ENCODE data around the gene AKR7A2.
"Not testable (repeated sequence)": the region's sequence is repeated elsewhere in the genome, so short reads cannot be mapped to it uniquely, and the experiment has no call there.

Gene AKR7A2

DNA sequence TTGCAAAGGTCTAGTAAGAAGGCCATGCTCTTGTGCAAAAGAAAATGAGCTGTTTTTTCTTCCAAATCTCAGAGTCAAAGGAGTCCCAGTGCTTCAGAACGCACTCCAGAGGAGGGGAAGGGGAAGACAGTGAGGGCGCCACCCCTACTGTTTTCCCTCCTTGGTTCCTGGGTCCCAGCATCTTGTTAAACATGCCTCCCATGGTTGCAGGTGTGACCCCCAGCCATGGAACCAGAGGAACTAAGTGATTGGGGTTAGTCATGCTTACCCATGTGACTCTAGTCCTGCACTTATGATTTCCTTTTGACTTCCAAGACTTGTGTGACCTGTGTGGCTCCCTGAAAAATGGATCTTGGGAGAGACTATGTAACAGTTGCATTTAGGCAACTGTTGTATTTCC, 17.3 kb downstream of the AKR7A2 start:
- no peak for TF ChIP-seq CTCF (conservative IDR thresholded peaks at IDR 0.05; ENCODE audit: control insufficient read depth, insufficient read depth, low read depth, low read length)
- no peak overlapping the region for H3K4me3 ChIP-seq (ENCODE audit: control insufficient read depth, low read depth, low read length)
- no peak for DNase-seq (ENCODE audit: low read depth)

DNA sequence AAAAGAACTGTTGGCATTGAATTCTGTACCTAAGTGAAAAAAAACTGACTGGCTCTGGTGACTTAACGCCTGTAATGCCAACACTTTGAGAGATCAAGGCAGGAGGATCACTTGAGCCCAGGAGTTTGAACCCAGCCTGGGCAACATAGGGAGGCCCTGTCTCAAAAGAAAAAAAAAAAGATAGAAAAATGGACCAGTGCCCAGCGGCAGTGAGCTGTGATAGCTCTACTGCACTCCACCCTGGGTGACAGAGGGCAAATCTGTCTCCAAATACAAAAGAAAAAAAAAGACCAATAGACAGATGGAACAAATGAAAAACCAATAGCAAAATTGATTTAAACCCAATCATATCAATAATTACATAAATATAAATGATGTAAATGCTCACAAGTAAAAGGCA, 22.7 kb downstream of the AKR7A2 start:
- no peak for TF ChIP-seq CTCF (conservative IDR thresholded peaks at IDR 0.05; ENCODE audit: control insufficient read depth, insufficient read depth, low read depth, low read length)
- no peak overlapping the region for H3K4me3 ChIP-seq (ENCODE audit: control insufficient read depth, low read depth, low read length)
- no peak for DNase-seq (ENCODE audit: low read depth)

GRCh38 chr1:19288324-19289241, 23.4 kb downstream of the AKR7A2 start, which contains the start of gene AKR7A3:
AKR7A3 (minus strand) TSS chr1:19288770; CDS start chr1:19288709, 61 bp downstream.
- H3K4me3 ChIP-seq (ENCODE audit: control insufficient read depth, low read depth, low read length) = peak within 1 kb of the TSS; percentile 37
- peak; percentile 9 for DNase-seq (ENCODE audit: low read depth)

DNA sequence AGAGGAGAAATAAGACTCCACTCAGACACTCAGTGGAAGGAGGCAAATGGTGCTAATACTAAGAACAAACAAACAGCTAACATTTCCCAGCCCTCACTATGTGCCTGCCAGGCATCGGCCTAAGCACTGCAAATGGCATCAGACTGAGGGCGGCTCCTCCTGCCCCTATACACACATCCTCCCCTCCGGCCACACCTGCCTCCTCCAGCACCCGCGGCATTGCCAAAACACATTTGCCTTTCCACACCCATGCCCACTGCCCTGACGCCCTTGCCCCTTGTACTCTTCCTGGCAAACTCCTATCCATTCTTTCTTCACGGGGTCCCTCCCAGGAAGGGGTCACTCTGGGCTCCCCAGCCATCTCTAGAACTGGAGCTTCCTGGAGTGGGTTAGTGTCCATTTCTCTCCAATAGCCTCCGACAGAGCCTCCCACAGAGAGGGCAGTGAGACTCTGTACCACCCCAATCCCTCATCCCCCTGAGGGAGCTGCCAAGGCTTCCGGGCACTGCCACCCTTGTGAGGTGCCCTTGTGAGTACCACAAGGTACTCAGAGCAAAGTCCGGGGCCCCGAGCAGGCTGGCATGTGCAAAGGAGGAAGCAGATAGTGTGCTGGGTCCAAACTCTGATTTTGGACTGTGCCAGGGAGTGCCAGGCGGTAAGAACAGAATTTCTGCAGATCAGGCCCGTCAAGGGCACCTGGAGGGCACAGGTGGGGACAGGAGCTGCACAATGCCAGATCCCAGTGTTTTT, 24.3 kb downstream of the AKR7A2 start:
- no peak for TF ChIP-seq CTCF (conservative IDR thresholded peaks at IDR 0.05; ENCODE audit: control insufficient read depth, insufficient read depth, low read depth, low read length)
- DNase-seq (ENCODE audit: low read depth) = no peak
- no peak overlapping the region for H3K4me3 ChIP-seq (ENCODE audit: control insufficient read depth, low read depth, low read length)

- H3K4me3 ChIP-seq (ENCODE audit: control insufficient read depth, low read depth, low read length); DNase-seq (ENCODE audit: low read depth): not testable (repeated sequence)
Observed at GRCh38 chr1:19285807-19286206, 26.1 kb downstream of the AKR7A2 start.

GRCh38 chr1:19285366-19285765, 26.6 kb downstream of the AKR7A2 start:
- H3K4me3 ChIP-seq (ENCODE audit: control insufficient read depth, low read depth, low read length); DNase-seq (ENCODE audit: low read depth): not testable (repeated sequence)

DNA sequence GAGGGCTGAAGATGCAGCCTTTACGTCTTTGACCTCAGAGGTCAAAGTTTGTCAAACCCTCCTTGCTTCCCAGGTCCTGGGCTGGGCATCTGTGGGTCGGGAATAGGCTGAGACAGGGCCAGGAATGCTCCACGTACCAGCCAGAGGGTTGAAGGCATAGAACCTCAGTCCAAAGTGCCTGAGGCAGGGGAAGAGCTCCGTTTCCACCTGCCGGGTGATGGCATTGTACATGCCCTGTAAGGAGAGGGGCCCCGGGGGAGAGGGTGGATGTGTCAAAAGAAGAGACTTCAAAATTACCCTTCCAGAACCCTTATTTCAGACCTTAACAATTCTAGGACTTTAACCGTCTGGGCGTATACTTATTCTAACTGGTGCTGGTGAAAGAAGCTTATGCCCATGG, 27.1 kb downstream of the AKR7A2 start:
- H3K4me3 ChIP-seq (ENCODE audit: control insufficient read depth, low read depth, low read length) = no peak overlapping the region
- no peak for DNase-seq (ENCODE audit: low read depth)
- TF ChIP-seq CTCF (conservative IDR thresholded peaks at IDR 0.05; ENCODE audit: control insufficient read depth, insufficient read depth, low read depth, low read length) = no peak

- H3K4me3 ChIP-seq (ENCODE audit: control insufficient read depth, low read depth, low read length) = no peak overlapping the region
- no peak for TF ChIP-seq CTCF (conservative IDR thresholded peaks at IDR 0.05; ENCODE audit: control insufficient read depth, insufficient read depth, low read depth, low read length)
- no peak for DNase-seq (ENCODE audit: low read depth)
Observed at GRCh38 chr1:19283891-19284290, 28.1 kb downstream of the AKR7A2 start.

Measured in fibroblast of mammary gland (primary cell).